IMR-90 (cell line): ENCODE measurements around the gene FXYD5.

Source experiments
- MAZ ChIP-seq: IDR thresholded peaks from 2 replicates; pipeline ENCODE4 v1.6.1; 2012; ENCODE audit warnings: low read depth, mild to moderate bottlenecking, low read length, improper control_type of control experiment, moderate library complexity, borderline replicate concordance
- TF ChIP-seq, protein P1 (sequence below): conservative IDR thresholded peaks from 2 replicates; pipeline ENCODE4 v1.5.1; 2012; ENCODE audit warnings: mild to moderate bottlenecking, low read depth, low read length, improper control_type of control experiment

DNA sequence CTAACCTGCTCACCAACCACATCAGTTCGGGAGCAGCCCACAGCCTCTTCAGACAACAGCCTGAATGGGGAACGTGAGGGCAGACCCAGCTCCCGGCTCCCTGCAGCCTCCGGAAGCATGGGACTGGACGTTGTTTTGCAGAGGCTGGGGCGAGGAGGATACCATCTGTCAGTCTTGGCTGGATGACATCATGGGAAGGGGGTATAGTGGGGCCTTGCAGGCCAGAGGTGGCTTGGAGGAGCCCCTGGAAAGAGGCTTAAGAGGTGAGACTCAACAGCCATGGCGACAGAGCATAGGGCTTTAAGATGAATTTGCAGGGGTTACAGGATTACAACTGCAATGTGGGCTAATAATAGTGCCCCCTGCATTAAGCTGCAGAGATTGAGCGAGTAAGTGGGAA lies 37.4 kb upstream of the FXYD5 start:
- TF ChIP-seq MAZ = no peak
- TF ChIP-seq, protein P1, sequence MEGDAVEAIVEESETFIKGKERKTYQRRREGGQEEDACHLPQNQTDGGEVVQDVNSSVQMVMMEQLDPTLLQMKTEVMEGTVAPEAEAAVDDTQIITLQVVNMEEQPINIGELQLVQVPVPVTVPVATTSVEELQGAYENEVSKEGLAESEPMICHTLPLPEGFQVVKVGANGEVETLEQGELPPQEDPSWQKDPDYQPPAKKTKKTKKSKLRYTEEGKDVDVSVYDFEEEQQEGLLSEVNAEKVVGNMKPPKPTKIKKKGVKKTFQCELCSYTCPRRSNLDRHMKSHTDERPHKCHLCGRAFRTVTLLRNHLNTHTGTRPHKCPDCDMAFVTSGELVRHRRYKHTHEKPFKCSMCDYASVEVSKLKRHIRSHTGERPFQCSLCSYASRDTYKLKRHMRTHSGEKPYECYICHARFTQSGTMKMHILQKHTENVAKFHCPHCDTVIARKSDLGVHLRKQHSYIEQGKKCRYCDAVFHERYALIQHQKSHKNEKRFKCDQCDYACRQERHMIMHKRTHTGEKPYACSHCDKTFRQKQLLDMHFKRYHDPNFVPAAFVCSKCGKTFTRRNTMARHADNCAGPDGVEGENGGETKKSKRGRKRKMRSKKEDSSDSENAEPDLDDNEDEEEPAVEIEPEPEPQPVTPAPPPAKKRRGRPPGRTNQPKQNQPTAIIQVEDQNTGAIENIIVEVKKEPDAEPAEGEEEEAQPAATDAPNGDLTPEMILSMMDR = no peak
